ENCODE data around the gene OPA3.
A peak's percentile ranks its signal among the peaks of the same experiment; 100 is the strongest.

OPA3 gene

DNA sequence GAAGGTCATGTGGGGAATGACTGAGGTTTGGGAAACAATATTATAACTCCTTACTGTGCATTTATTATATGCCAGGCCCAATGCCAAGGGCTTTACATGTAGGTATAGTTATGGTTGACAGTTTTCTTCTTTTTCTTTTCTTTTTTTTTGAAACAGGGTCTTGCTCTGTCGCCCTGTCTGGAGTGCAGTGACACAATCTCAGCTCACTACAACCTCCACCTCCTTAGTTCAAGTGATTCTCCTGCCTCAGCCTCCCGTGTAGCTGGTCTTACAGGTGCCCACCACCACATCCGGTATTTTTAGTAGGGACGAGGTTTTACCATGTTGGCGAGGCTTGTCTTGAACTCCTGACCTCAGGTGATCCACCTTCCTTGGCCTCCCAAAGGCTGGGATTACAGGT, 101.6 kb downstream of the OPA3 start:
- Mint-ChIP-seq H3K9me3 (no peaks in the 10 kb centered on the region), H3K27ac (no peak overlapping the region), H3K27me3 (peaks cover 6% of the 10 kb centered on the region), H3K4me3 (no peak overlapping the region), H3K4me1 (peaks cover 25% of the 10 kb centered on the region), H3K36me3 (ENCODE audit: low read depth) (peaks cover 2% of the 10 kb centered on the region)
- DNase-seq (no peak), ATAC-seq (no peak)

DNA sequence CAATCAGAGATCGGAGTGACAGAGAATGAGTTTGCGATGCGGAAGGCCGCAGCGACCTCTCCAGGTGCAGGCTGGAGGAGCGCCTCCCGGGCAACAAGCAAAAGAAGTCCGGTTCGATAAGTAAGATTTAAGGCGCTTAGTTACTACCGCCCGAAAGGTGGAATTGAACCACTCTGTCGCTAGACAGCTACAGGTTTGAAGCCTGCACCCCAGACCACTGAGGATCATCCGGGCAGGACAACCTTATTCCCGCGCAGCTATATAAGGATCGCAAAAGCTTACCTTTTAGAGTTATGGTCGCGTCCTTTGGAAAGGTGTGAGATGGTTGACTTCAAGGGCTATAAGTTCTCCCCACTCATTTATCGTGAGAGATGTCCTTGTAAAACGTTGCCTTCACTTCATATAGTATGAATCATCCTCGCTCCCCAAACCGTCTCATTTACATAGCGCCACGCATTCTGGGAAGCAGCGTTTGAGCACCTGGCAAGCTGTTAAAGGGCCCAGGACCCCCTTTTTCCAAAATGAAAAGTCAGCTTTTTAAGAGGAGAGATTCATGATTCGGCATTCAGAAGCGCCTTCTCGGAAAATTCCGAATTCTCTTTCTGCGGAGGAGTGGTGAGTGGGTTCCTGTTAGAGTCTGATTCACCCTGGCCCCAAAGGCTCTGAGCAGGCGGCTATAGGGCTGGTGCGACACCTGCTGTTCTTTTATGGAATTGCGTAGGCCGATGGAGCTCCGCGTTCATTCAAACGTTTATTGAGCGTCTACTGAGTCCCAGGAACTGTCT, 106.0 kb downstream of the OPA3 start:
- Mint-ChIP-seq H3K9me3 (no peaks in the 10 kb centered on the region), H3K27ac (peak overlapping the region; percentile 99), H3K4me1 (peaks cover 30% of the 10 kb centered on the region), H3K27me3 (peaks cover 14% of the 10 kb centered on the region), H3K36me3 (ENCODE audit: low read depth) (peaks cover 8% of the 10 kb centered on the region), H3K4me3 (peak overlapping the region; percentile 66)
- ATAC-seq: peak; percentile 90
- DNase-seq: peak; percentile 91

DNA sequence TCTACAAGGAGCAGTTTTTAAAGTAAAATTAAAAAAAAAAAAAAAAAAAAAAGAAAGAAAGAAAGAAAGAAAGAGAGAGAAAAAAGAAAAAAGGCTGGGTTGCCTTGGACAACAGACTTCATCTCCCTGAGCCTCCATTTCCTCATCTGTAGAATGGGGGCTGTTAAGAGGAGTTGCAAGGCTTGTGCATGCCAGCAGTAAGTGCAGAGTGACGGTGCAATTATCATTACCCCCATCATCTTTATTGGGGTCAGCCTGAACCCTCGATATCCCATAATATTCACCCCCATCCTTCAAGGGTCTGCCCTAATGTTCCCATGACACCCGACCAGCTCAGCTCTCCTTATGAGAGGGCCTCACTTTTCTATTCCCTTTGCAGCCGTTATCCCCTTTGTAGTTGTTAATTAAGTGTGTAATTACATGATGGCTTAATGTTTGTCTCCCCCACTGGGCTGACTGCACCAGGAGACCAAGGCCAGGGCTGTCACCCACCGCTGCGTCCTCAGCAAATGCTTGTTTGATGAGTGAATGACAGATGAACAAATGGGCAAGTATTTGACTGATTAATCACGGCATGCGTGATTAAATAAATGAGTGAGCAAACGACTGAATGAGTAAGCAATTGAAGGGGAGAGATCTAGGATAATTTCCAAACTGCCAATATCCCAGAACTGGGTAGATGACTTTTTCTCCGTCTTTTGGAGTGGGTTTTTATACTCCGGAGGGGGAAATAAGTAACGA, 106.7 kb downstream of the OPA3 start:
- peaks cover 30% of the 10 kb centered on the region for H3K4me1 Mint-ChIP-seq
- peaks cover 19% of the 10 kb centered on the region for H3K27me3 Mint-ChIP-seq
- peaks cover 9% of the 10 kb centered on the region for H3K36me3 Mint-ChIP-seq (ENCODE audit: low read depth)
- DNase-seq (no peak), ATAC-seq (peak; percentile 8)
- peak overlapping the region; percentile 99 for H3K27ac Mint-ChIP-seq
- no peaks in the 10 kb centered on the region for H3K9me3 Mint-ChIP-seq
- H3K4me3 Mint-ChIP-seq: peak overlapping the region; percentile 66
